GM19193 (cell line): ENCODE results near the gene HEPACAM.

Source experiments
- POLR2A ChIP-seq: IDR thresholded peaks from 4 replicates; pipeline ENCODE4 v1.6.1; 2011; ENCODE audit not compliant: insufficient read depth, insufficient read length; ENCODE audit errors: extremely low read depth

Gene HEPACAM

GRCh38 chr11:124872280-124872679, 63.6 kb downstream of the HEPACAM start:
- TF ChIP-seq POLR2A: no peak

- TF ChIP-seq POLR2A: no peak
These were observed 65.4 kb downstream of the HEPACAM start for GRCh38 chr11:124870430-124870829.

GRCh38 chr11:124869856-124870387, 65.9 kb downstream of the HEPACAM start:
- no peak for TF ChIP-seq POLR2A

- TF ChIP-seq POLR2A: no peak
These were observed 66.5 kb downstream of the HEPACAM start for GRCh38 chr11:124869331-124869730.
